ENCODE data around the gene SERPINB3. TPM values are rescaled to one million over a fixed set of nuclear protein-coding genes. Genes with fewer than 3 reads are reported as not detected.

SERPINB3 gene
- total and polyA plus RNA-seq, 11 donors: 0.07 to 0.16 TPM; not detected in 9

DNA sequence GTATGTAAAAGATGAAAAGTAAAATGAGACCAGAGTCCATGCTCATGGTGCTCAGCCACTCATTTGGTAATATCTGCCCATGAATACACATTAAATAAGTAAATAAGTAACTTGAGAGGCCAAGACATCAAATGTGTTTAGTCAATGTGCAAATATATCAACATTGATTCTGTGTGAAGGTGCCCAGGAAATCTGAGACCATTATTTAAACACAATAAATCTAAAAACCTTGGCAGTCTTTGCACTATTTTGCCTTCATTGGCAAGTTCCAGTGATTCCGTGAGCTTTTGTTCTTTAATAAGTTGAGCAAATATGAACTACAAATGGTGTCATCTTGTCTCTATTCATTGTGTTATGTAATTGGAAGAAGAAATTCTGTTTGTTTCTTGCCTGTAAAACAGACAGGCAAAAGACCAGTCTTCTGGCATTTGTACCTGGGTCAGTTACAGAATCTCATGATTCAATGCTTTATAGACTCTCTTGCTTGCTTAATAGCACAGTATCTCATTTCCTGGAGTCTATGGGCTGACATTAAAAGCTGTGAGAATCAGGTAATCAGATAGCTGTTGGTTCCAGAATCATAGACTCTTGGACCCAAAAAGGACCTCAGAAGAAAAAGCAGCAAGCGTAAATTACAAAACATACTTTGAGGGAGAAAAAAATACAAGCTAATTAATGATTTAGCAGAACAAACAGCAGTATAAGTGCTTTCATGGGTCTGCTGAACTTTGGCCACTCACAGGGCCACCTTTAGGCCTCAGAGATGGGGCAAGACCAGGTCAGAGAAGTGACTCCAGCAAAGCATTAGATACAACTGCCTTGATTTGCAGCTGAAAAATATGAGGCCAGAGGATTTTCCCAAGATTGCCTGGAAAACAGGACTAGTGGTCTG lies 20.0 kb upstream of the SERPINB3 start:
- TF ChIP-seq, protein P1, sequence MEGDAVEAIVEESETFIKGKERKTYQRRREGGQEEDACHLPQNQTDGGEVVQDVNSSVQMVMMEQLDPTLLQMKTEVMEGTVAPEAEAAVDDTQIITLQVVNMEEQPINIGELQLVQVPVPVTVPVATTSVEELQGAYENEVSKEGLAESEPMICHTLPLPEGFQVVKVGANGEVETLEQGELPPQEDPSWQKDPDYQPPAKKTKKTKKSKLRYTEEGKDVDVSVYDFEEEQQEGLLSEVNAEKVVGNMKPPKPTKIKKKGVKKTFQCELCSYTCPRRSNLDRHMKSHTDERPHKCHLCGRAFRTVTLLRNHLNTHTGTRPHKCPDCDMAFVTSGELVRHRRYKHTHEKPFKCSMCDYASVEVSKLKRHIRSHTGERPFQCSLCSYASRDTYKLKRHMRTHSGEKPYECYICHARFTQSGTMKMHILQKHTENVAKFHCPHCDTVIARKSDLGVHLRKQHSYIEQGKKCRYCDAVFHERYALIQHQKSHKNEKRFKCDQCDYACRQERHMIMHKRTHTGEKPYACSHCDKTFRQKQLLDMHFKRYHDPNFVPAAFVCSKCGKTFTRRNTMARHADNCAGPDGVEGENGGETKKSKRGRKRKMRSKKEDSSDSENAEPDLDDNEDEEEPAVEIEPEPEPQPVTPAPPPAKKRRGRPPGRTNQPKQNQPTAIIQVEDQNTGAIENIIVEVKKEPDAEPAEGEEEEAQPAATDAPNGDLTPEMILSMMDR (IDR thresholded peaks at IDR 0.05): no peak
- Histone ChIP-seq H3K36me3 (no peaks in the 10 kb centered on the region), H3K27ac (no peak overlapping the region), H3K4me3 (no peak overlapping the region), H3K9me3 (no peaks in the 10 kb centered on the region), H3K27me3 (no peaks in the 10 kb centered on the region), H3K4me1 (no peaks in the 10 kb centered on the region)
- no peak for ATAC-seq
- intact Hi-C loops (cut with DNase I): no loop called here
- 89 to 94% (median 92%) methylated on average over 2 of the region's 2 CpGs for WGBS, 4 donors
- DNase-seq: no peak

DNA sequence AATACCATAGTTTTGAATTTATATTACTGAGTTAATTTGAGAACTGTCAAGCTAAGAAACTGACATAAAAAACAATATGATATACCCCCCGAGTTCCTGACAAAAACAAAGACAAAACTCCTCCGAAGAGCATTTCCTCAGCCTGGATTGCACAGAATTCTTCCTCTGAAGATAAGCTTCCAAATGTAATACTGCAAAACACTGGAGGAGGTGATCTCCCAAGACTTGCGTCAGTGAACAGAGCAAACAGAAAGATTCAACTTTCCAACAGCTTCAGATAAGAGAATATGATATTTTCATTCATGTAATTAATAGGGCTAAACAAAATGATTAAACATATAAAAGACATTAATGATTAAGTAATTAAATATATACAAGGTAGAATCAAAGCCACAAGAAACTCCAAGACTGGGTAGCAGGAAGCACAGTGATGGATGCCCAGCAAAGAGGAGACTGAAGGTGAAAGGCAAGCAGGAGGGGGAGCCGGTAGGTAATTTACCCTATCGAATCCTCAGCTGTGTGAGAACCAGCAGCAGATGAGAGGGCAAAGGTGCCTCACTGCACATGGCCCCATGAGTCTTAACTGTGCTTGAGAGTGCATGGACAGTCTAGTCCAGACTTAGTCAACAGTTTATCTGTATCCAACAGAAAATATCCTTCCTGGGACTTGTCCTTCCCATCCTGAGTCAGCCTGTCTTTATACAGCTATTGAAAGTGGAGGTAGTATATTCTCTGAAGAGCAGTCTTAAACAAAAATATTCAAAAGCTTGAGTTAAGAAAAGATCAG lies 18.3 kb upstream of the SERPINB3 start:
- TF ChIP-seq POLR2A (IDR thresholded peaks at IDR 0.05): no peak
- TF ChIP-seq, protein P1 (IDR thresholded peaks at IDR 0.05): no peak
- Histone ChIP-seq H3K36me3 (no peaks in the 10 kb centered on the region), H3K4me1 (no peaks in the 10 kb centered on the region), H3K27me3 (no peaks in the 10 kb centered on the region), H3K27ac (no peak overlapping the region), H3K9me3 (no peaks in the 10 kb centered on the region), H3K4me3 (no peak overlapping the region)
- WGBS, 4 donors: 49 to 61% (median 57%) methylated on average over 5 of the region's 5 CpGs
- intact Hi-C loops (cut with DNase I): no loop called here
- DNase-seq (no peak), ATAC-seq (no peak)

DNA sequence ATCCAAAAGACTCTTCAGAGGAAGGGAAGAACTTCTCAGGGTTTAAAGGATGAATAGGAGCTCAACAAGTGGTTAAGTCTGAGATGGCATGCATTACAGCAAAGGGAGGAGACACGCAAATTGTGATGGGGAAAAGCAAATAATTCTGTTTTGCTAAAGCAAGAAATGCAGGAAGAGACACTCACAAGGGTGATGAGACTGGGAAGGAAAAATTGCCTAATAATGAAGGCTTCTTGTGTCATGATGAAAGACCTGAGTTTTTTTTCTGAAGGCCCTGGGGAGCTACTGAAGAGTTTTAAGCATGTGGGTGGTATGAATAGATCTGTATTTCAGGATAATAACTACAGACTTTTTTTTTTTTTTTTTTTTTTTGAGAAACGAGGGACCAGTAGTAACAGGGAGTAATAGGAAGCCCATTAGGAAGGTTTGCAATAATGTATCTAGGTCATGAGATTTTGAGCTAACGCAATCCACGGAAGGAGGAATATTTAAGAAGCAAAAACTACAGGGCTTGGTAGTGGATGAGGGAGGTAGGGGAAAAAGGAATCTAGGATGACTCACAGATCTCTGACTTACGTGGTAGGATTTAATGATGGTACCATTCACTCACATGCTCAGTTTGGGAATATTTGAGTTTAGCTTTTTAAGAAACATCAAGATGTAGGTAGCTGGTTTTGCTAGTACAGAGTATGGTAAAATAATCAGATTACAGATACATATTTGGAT lies 16.0 kb upstream of the SERPINB3 start:
- Histone ChIP-seq H3K4me3 (no peak overlapping the region), H3K36me3 (no peaks in the 10 kb centered on the region), H3K27ac (no peak overlapping the region), H3K27me3 (no peaks in the 10 kb centered on the region), H3K9me3 (no peaks in the 10 kb centered on the region), H3K4me1 (no peaks in the 10 kb centered on the region)
- DNase-seq (no peak), ATAC-seq (no peak)
- WGBS, 4 donors: 57 to 76% (median 63%) methylated on average over 5 of the region's 5 CpGs
- intact Hi-C loops (cut with DNase I): no loop called here
- TF ChIP-seq, protein P1 (IDR thresholded peaks at IDR 0.05): no peak
- no peak for TF ChIP-seq POLR2A (IDR thresholded peaks at IDR 0.05)
